GM20431 (cell line): ENCODE data around the gene TATDN2.
"Not testable (repeated sequence)": the region's sequence is repeated elsewhere in the genome, so short reads cannot be mapped to it uniquely, and the experiment has no call there.

Experiments
- in situ Hi-C: fragments of 300-500 bp; cut with MseI, MboI; formaldehyde crosslinking; loops from one replicate; pipeline ENCODE4 v1.15.0; 2020; ENCODE audit warnings: low sequenced_read_pairs; ENCODE audit not compliant: unreplicated experiment

The TATDN2 gene

GRCh38 chr3:10263646-10264363, 15.5 kb downstream of the TATDN2 start:
- in situ Hi-C loops: no loop called here

GRCh38 chr3:10265833-10266232, 17.6 kb downstream of the TATDN2 start:
- in situ Hi-C loops: no loop called here

DNA sequence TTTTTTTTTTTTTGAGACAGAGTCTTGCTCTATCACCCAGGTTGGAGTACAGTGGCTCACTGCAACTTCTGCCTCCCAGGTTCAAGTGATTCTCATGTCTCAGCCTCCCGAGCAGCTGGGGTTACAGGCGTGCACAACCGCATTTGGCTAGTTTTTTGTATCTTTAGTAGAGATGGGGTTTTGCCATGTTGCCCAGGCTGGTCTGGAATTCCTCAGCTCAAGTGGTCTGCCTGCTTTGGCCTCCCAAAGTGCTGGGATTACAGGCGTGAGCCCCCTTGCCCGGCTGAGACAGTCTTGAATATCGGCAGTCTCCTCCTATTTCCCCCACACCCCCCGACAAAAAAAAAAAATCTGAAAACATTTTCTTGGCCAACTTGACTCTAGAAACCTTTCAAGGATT, 18.7 kb downstream of the TATDN2 start:
- in situ Hi-C loops: not testable (repeated sequence)

DNA sequence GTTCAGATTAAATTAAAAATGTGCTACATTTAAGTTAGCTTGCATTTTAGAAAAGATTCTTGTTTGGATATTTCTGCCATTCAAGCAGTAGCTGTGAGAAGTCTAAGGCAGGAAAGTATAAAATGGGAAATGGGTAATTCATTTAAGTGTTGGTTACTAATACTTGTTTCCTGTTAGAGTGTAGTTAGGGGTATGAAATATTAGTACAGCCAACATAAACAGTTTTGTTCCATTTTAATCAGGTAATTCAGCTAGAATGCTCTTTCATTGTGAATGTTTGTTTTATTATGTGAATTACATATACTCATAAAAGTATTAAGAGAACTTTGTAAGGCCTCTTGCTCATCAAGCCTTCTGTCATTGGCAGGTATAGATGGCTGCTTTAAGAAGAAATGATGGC, 19.9 kb downstream of the TATDN2 start:
- in situ Hi-C loops: no loop called here

DNA sequence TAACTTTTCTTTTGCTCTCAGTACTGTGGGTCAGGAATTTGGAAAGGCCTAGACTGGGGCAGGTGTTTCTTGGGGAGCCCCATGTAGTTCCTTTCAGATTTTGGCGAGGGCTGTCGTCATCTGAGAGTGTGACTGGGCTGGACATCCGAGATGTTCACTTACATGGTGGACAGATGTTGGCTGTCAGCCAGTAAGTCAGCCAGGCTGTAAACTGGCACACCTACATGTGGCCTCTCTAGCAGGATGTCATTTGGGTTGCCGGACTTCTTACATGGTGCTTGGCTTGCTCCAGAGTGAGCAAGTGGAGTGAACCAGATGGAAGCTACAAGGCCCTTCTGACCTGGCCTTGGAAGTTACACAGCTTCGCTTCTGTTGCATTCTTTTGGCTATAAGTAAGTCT, 20.7 kb downstream of the TATDN2 start:
- in situ Hi-C loops: no loop called here

- in situ Hi-C loops: no loop called here
Observed at GRCh38 chr3:10269443-10269842, 21.2 kb downstream of the TATDN2 start.

DNA sequence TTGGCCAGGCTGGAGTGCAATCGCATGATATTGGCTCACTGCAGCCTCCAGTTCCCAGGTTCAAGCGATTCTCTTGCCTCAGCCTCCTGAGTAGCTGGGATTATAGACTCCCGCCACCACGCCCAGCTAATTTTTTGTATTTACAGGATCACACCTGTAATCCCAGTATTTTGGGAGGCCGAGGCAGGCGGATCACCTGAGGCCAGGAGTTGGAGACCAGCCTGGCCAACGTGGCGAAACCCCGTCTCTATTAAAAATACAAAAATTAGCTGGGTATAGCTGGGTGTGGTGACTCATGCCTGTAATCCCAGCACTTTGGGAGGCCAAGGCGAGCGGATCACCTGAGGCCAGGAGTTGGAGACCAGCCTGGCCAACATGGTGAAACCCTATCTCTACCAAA, 24.2 kb downstream of the TATDN2 start:
- in situ Hi-C loops: not testable (repeated sequence)

DNA sequence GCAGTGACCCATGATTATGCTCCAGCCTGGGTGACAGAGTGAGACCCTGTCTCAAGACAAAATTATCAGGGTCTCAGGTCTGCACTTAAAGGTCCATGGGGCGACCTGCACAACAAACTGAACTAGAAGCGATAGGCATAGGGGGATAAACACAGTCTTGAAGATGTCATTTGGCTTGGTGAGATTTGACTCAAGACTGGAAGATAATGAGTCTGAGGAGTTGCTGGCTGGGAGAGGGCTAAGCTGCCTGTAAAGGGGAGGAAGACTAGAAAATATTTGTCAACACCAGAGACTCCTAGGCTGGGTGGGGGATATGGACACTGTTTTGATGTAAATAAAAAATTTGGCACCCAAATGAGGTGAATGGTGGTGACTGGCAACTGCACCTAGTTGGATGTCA, 24.7 kb downstream of the TATDN2 start:
- in situ Hi-C loops: no loop called here

- in situ Hi-C loops: no loop called here
Observed at GRCh38 chr3:10273702-10274305, 25.5 kb downstream of the TATDN2 start.

DNA sequence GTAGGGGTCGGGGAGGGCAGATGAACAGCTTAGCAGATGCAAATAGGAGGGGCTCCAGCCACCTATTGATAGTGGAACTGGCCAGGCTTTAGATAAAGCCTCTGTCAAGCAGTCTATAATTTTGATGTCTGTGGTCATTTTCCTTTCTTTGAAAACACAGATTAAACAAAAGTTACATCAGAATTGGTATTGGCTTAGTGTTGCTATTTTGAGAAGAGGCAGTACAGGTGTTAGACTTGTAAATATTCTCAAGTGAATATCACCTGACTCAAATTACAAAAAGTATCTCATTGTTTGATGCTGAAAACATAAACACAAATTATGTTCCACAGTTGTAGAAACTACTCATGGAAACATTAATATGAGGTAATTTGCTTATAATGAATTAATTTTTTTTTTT, 26.3 kb downstream of the TATDN2 start:
- in situ Hi-C loops: no loop called here

- in situ Hi-C loops: no loop called here
Observed at GRCh38 chr3:10277115-10277625, 28.9 kb downstream of the TATDN2 start.

DNA sequence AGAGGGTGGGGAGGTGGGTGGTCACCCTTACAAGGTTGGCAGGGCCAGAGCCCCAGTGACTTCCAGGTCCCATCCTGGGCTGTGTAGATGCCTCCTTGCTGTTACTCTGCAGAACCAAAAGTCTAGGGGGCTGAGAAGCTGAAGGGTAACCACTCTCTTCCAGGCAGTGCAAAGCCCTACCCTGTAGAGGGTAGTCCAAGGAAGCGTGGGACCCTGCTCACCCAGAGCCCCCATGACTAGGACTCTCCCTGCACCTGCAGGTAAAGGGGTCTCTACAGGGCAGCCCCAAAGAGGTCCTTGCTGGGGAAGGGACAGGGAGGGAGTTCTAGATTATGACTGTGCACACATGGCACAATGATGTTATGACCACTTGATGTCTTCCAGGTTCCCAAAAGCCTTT, 30.2 kb downstream of the TATDN2 start:
- in situ Hi-C loops: no loop called here

DNA sequence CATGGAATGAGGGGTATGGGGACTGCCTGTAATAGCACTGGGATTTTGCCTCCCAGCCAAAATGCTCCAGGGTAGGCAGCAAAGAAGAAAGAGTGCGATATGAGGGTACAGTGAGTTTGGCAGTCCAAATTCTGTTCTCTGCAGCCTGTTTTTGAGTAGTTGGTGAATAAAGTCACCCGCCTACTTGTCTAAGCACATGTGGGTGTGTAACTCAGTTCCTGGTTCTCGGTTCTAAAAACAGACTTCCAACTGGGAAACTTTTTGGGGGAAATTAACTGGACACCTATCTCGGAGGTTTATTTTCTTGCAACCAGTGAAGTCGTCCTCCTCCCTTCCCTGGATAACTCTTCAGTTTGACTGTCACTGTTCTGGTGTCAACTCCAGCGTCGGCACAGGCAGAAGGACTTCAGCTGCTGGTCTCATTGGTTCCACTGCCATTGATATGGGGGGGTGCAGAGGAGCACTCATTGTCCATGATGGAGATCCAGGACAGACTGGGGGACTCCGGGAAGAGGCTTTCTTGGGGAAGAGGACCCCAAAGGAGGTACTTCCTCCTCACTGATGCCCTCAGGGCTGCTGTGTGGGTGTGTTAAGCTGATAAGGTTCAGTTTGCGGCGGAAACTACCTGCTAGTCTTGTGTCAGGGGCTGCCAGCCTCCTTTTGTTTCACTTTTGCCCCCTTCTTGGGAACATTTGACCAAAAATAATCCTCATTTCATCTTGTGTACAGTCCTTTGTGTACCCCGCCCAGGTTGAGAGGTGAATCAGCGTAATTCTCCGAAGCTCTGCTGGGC, 31.3 kb downstream of the TATDN2 start:
- in situ Hi-C loops: no loop called here

DNA sequence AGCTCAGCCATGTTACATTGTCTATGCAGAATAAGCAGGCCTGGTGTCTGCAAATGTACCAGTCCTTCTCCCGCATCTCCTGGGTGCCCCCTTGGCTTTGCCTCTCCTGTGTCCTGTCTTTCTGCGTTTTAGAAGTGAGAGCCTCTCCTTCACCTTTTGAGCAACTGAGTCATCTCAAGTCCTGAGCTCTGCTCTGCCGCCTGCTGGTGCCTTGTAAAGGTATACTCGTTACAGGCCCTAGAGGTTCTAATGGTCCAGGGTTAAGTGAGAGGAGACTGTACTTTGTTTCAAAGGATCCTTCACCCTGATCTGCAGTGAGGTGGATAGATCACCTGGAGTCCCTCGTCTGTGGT, 31.9 kb downstream of the TATDN2 start:
- in situ Hi-C loops: no loop called here

GRCh38 chr3:10280571-10280970, 32.3 kb downstream of the TATDN2 start:
- in situ Hi-C loops: no loop called here

DNA sequence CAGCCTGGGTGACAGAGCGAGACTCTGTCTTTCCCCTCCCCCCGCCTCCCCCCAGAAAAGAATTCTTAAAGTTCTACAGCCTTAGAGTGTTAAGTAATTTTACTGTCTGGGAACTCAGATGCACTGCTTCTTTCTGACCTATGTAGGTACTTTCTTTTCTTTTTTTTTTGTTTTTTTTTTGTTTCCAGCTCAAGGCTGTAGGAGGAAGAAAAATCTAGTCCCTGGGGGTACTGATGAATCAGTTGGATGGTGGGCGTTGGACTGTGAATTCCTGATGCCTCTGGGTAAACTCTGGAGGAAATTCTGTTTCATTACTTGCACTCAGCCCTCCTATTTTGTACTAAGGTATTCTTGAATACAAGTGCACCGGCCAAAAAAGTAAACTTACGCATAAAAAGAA, 33.7 kb downstream of the TATDN2 start:
- in situ Hi-C loops: no loop called here

DNA sequence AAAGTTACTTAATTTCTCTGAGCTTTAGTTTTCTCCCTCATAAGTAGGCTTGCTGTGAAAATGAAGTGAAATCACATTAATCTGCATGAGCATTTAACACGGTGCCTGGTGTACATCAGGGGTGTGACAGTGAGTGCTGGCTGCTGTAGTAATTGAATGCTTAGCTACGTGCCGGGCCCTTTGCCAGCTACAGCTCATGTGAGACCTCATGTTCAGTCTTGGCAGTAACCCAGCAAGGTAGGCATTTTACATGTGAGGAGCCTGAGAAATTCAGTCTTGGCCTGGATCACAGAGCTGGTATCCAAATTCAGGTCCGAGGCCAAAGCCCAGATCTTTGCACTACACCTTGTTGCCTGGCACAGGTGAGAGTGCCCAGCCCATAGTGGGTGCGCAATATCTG, 35.4 kb downstream of the TATDN2 start:
- in situ Hi-C loops: no loop called here

- in situ Hi-C loops: no loop called here
Observed at GRCh38 chr3:10284496-10284895, 36.2 kb downstream of the TATDN2 start.

- in situ Hi-C loops: no loop called here
Observed at GRCh38 chr3:10285272-10286132, 37.2 kb downstream of the TATDN2 start.

DNA sequence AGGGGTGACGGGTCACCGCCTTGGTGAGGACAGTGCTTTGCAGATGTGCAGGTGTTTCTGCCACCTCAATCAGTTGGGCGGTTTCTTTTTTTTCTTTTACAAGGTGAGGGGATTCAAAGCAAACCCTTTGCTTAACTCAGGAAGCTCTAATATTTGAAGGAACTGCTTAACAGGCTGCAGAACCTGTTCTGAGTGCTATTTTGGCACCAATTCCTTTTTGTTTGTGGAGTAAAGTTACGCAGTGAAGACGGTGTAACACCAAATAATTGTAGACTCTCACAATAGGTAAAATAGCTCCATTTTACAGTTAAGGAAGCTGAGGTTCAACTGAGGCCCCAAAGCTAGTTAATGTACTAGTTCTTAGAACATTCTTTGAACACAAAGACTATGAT, 37.9 kb downstream of the TATDN2 start:
- in situ Hi-C loops: no loop called here
